H7 (cell line): ENCODE results near the gene MCM9. TPM values are rescaled to one million over a fixed set of nuclear protein-coding genes. Genes with fewer than 3 reads are reported as not detected.
"Not testable (repeated sequence)": the region's sequence is repeated elsewhere in the genome, so short reads cannot be mapped to it uniquely, and the experiment has no call there.

Experiments used
- DNase-seq: peaks from one replicate; pipeline ENCODE4 v3.0.0; 2012
- H3K27me3 ChIP-seq: 2 replicates; pipeline ENCODE4 v1.6.0; 2011; ENCODE audit warnings: mild to moderate bottlenecking, low read length; ENCODE audit not compliant: control insufficient read depth, insufficient read depth
- H3K36me3 ChIP-seq: replicated peaks from 2 replicates; pipeline ENCODE4 v1.5.1; 2011; ENCODE audit warnings: low read length; ENCODE audit not compliant: control insufficient read depth, insufficient read depth
- H3K4me3 ChIP-seq: 2 replicates; pipeline ENCODE4 v1.5.1; 2011; ENCODE audit warnings: low read depth, mild to moderate bottlenecking, control low read depth, low read length, moderate library complexity; ENCODE audit not compliant: insufficient read depth
- total RNA-seq: library from RNA; depleted of rRNA; stranded (reverse); fragments of >200 nt; shearing (Covaris generic); gene quantifications from 2 replicates; pipeline ENCODE4 v1.2.3, GENCODE V29; 2014; rRNA removed

MCM9 gene
- total RNA-seq, 1 experiment from 2014 or later = 8.7 TPM

DNA sequence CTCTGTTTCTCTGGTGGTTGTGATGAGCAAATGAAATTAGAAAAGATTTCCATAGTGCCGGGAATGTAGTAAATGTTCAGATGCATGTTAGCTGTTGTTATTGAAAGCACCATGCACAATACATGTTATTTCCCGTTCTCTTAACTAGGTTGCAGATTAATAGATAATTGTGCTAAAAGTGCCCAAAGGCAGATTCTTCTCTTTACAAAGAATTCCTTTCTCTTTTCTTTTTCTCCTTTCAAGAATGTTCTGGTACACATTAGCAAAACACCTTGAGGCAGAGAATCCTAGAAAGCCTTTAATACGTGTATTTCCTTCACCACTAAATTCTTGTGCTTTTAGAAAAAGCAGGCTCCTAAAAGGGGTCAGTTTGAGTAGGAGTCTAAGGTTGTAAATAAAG lies 162.1 kb downstream of the MCM9 start:
- no peak for DNase-seq
- no peaks in the 10 kb centered on the region for H3K27me3 ChIP-seq
- H3K4me3 ChIP-seq = no peak overlapping the region
- no peaks in the 10 kb centered on the region for H3K36me3 ChIP-seq

DNA sequence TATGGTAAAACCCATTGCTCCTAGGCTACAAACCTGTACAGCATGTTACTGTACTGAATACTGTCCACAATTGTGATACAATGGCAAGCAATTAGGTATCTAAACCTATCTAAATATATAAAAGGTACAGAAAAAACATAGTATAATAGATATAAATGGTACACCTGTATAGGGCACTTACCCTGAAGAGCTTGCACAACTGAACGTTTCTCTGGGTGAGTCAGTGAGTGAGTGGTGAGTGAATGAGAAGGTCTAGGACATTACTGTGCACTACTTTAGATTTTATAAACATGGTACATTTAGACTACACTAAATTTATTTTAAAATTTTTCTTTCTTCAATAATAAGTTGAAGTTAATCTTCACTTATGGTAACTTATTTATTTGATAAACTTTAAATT lies 163.7 kb downstream of the MCM9 start:
- no peak overlapping the region for H3K4me3 ChIP-seq
- H3K27me3 ChIP-seq = no peaks in the 10 kb centered on the region
- H3K36me3 ChIP-seq = no peaks in the 10 kb centered on the region
- DNase-seq = no peak

DNA sequence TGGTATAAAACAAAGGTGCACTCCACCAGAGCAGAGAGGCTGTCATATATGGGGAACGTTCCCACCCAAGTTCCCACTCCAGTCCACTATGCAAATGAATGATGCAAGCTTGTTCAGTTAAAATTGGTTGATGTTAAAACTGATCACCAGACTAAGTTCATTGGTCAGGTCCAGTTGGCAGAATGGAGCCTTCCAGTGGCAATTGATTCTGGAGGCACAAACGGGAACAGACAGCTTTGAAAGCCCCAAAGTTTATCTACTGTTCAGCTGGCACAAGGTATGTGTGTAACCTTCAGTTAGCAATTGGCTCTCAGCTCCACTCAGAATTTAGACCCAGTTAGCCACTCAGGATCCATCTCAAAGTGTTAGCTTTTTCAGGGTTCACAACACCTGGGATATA lies 164.1 kb downstream of the MCM9 start:
- Histone ChIP-seq H3K27me3 (no peaks in the 10 kb centered on the region), H3K36me3 (no peaks in the 10 kb centered on the region), H3K4me3 (no peak overlapping the region)
- DNase-seq = no peak

DNA sequence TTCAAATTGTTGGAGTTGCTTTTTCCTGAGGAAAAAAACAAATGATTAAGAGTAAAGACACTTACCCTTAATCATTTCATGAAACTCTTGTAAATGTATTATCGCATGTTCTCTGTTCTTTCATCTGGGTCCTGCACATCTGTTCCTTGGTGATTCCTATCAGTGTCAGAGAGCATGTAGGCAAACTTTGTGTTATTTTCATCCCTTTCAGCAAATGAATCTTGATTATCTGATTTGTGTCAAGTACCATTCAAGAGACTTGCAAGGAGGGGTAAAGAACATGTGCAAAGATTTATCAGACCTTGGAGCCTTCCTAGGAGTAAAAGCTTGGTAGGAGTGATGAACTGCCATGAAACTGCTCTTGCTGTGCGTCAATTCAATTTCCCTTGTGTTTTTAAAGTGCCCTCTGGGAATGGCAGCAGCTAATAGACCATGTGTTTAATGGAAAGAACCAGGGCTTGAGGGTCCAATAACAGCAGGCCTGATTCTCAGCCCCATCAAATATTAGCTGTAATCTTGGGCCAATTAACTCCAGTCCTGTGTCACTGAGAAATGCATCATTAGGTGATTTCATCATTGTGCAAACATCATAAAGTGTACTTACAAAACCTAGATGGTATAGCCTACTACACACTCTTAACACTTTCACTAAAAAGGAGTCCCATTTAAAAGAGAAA lies 164.7 kb downstream of the MCM9 start:
- Histone ChIP-seq H3K4me3 (no peak overlapping the region), H3K36me3 (no peaks in the 10 kb centered on the region), H3K27me3 (no peaks in the 10 kb centered on the region)
- no peak for DNase-seq

DNA sequence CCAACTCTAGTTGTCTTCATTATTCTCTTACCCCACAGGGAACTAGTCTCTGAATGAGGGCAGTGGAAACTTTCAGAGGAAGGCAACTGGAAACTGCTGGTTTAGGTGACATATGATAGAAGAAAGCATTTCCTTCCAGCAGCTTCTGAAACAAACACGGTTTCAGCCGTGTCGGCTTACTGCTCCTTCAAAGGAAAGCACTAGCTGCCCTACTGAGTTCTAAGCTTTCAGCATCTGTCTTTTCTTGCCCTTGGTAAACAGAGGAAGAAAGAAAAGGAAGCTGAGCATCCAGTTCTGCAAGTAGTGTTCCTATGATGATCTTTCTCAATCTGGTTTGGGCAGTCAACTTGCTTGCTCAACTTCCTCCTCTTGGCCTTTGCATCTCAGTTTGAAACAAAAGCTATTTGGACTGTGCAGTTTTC lies 166.0 kb downstream of the MCM9 start:
- no peak for DNase-seq
- H3K27me3 ChIP-seq = no peaks in the 10 kb centered on the region
- no peak overlapping the region for H3K4me3 ChIP-seq
- no peaks in the 10 kb centered on the region for H3K36me3 ChIP-seq

DNA sequence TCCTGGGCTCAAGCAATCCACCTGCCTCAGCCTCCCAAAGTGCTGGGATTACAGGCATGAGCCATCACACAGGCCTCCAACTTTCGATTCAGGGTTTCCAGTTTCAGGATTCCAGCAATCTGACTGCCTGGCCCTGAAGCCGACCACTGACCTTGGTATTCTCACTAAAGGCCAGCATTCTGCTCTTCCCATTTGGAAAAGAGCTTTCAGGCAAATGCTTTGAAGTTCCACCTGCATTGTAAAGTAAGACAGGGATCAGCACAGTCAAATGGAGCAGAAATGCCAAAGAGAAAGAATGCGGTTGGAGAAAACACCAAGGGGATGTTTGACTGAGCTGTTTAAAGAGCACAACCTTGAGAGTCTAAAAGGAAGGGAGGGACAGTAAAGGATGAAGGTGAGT lies 166.5 kb downstream of the MCM9 start:
- no peak for DNase-seq
- H3K36me3 ChIP-seq = no peaks in the 10 kb centered on the region

DNA sequence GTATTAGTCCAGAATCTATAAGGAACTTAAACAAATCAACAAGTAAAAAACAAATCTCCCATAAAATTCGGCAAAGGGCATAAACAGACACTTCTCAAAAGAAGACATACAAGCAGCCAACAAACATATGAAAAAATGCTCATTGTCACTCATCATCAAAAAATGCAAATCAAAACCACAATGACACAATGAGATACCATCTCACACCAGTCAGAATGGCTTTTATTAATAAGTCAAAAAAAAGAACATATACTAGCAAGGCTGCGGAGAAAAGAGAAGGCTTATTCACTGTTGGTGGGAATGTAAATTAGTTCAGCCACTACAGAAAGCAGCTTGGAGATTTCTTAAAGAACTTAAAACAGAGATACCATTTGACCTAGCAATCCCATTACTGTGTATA lies 169.6 kb downstream of the MCM9 start:
- not testable (repeated sequence) for H3K36me3 ChIP-seq, H3K27me3 ChIP-seq, H3K4me3 ChIP-seq, DNase-seq

More for the DNA sequence above, 166.5 kb downstream of the MCM9 start:
- Histone ChIP-seq H3K27me3 (no peaks in the 10 kb centered on the region), H3K4me3 (no peak overlapping the region)

DNA sequence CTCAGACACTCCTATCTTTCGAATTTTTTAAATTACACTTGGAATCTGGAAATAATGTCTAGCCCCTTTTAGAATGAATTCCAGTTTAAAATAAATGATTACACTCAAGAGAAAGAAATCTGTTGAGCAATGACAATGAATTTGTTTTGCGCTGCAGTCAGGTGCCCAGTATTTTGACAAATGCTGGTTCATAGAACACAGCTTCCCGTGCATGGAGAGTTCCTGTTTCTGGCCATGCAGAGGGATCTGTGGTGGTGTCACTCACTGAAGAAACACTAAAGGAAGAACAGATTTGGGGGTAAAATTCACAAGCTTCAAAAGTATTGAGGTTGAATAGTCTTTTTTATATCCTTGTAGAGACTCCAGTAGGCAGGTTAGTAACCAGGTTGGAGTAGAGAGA lies 170.2 kb downstream of the MCM9 start:
- no peak overlapping the region for H3K4me3 ChIP-seq
- H3K27me3 ChIP-seq = no peaks in the 10 kb centered on the region
- H3K36me3 ChIP-seq = no peaks in the 10 kb centered on the region
- no peak for DNase-seq

Other genes starting within 250 kb of the MCM9 start
- gene ASF1A, start 41.0 kb downstream of the MCM9 start, total RNA-seq = 26.4 and 27.1 TPM in 2 replicates
- 6.8 and 13.2 TPM in 2 replicates for gene FAM184A, start 143.5 kb upstream of the MCM9 start, total RNA-seq